Subcutaneous abdominal adipose tissue (tissue), 5 donors: Measurements from ENCODE around the gene RIPPLY1.
A peak's percentile ranks its signal among the peaks of the same experiment; 100 is the strongest.

Experiments
- H3K27ac ChIP-seq: one replicate; pipeline ENCODE4 v1.7.0; 2013; ENCODE audit warnings: low read depth, mild to moderate bottlenecking, inconsistent platforms, low read length, moderate library complexity
- H3K27me3 ChIP-seq, 5 donors: one replicate each; pipeline ENCODE4 v1.7.0; 2013; ENCODE audit warnings: low read length in 5 of 5, inconsistent platforms in 1 of 5; ENCODE audit not compliant: control insufficient read depth in 5 of 5, insufficient read depth in 4 of 5
- H3K36me3 ChIP-seq, 5 donors: one replicate each; pipeline ENCODE4 v1.7.0; 2013; ENCODE audit warnings: low read length in 5 of 5; ENCODE audit not compliant: control insufficient read depth in 5 of 5, insufficient read depth in 5 of 5
- H3K4me1 ChIP-seq, 5 donors: one replicate each; pipeline ENCODE4 v1.7.0; 2013; ENCODE audit warnings: low read length in 5 of 5, mild to moderate bottlenecking in 3 of 5, moderate library complexity in 1 of 5; ENCODE audit not compliant: control insufficient read depth in 5 of 5, insufficient read depth in 5 of 5
- H3K4me3 ChIP-seq, 5 donors: one replicate each; pipeline ENCODE4 v1.7.0; 2013; ENCODE audit warnings: low read length in 5 of 5, low read depth in 1 of 5
- H3K9ac ChIP-seq, 5 donors: one replicate each; pipeline ENCODE4 v1.7.0; 2013; ENCODE audit warnings: low read length in 5 of 5, mild to moderate bottlenecking in 4 of 5, moderate library complexity in 3 of 5
- H3K9me3 ChIP-seq, 5 donors: one replicate each; pipeline ENCODE4 v1.7.0; 2013; ENCODE audit warnings: low read length in 5 of 5; ENCODE audit not compliant: control insufficient read depth in 5 of 5
- donor health status: healthy.
- donor health status: healthy.
- donor health status: healthy.
- donor health status: healthy.
- donor health status: healthy.

RIPPLY1 gene

GRCh38 chrX:106899841-106900240 lies 3.3 kb downstream of the RIPPLY1 start:
- H3K27ac ChIP-seq, result peak overlapping the region; percentile 91
- peaks cover 0 to 33% (median 15%) of the 10 kb centered on the region in 5 donors for H3K4me1 ChIP-seq
- H3K4me3 ChIP-seq, result no peak overlapping the region

GRCh38 chrX:106899276-106899675 lies 3.9 kb downstream of the RIPPLY1 start:
- H3K27me3 ChIP-seq, result peaks cover 0 to 21% (median 6%) of the 10 kb centered on the region in 5 donors
- H3K4me1 ChIP-seq, result peaks cover 0 to 32% (median 19%) of the 10 kb centered on the region in 5 donors
- no peaks in the 10 kb centered on the region for H3K36me3 ChIP-seq
- peak overlapping the region; percentile 91 for H3K27ac ChIP-seq
- peak overlapping the region in 1 of 5 donors; percentile 21 for H3K9ac ChIP-seq
- H3K9me3 ChIP-seq, result no peaks in the 10 kb centered on the region
- no peak overlapping the region for H3K4me3 ChIP-seq

More at GRCh38 chrX:106899841-106900240, 3.3 kb downstream of the RIPPLY1 start:
- Histone ChIP-seq H3K36me3 (no peaks in the 10 kb centered on the region), H3K27me3 (peaks cover 0 to 21% (median 5%) of the 10 kb centered on the region in 5 donors), H3K9me3 (no peaks in the 10 kb centered on the region), H3K9ac (no peak overlapping the region)

- Histone ChIP-seq H3K9me3 (no peaks in the 10 kb centered on the region), H3K4me3 (no peak overlapping the region), H3K27ac (peak overlapping the region; percentile 91), H3K4me1 (peaks cover 0 to 24% (median 17%) of the 10 kb centered on the region in 5 donors), H3K27me3 (peaks cover 0 to 21% (median 6%) of the 10 kb centered on the region in 5 donors), H3K9ac (no peak overlapping the region), H3K36me3 (no peaks in the 10 kb centered on the region)
These were observed 4.7 kb downstream of the RIPPLY1 start for GRCh38 chrX:106898462-106898861.

GRCh38 chrX:106897259-106897658 lies 5.9 kb downstream of the RIPPLY1 start:
- Histone ChIP-seq H3K36me3 (no peaks in the 10 kb centered on the region), H3K4me3 (no peak overlapping the region), H3K9me3 (no peaks in the 10 kb centered on the region), H3K9ac (no peak overlapping the region), H3K27me3 (peaks cover 0 to 31% (median 10%) of the 10 kb centered on the region in 5 donors), H3K27ac (no peak overlapping the region), H3K4me1 (peaks cover 0 to 19% (median 16%) of the 10 kb centered on the region in 5 donors)

- H3K27me3 ChIP-seq, result peaks cover 4 to 26% (median 12%) of the 10 kb centered on the region in 5 donors
- H3K27ac ChIP-seq, result no peak overlapping the region
- H3K9me3 ChIP-seq, result no peaks in the 10 kb centered on the region
- H3K4me3 ChIP-seq, result no peak overlapping the region
- H3K4me1 ChIP-seq, result peaks cover 0 to 14% (median 10%) of the 10 kb centered on the region in 5 donors
- peak overlapping the region in 1 of 5 donors; percentile 7 for H3K9ac ChIP-seq
- H3K36me3 ChIP-seq, result no peaks in the 10 kb centered on the region
These were observed 8.1 kb downstream of the RIPPLY1 start for GRCh38 chrX:106894978-106895452.

- H3K27ac ChIP-seq, result no peak overlapping the region
- H3K4me3 ChIP-seq, result no peak overlapping the region
- no peak overlapping the region for H3K9ac ChIP-seq
- H3K4me1 ChIP-seq, result peaks cover 0 to 10% (median 6%) of the 10 kb centered on the region in 5 donors
- no peaks in the 10 kb centered on the region for H3K9me3 ChIP-seq
- peaks cover 4 to 26% (median 10%) of the 10 kb centered on the region in 5 donors for H3K27me3 ChIP-seq
- no peaks in the 10 kb centered on the region for H3K36me3 ChIP-seq
These were observed 8.7 kb downstream of the RIPPLY1 start for GRCh38 chrX:106894392-106894909.

- Histone ChIP-seq H3K4me1 (peaks cover 0 to 5% (median 0%) of the 10 kb centered on the region in 5 donors), H3K9me3 (no peaks in the 10 kb centered on the region), H3K4me3 (no peak overlapping the region), H3K27ac (no peak overlapping the region), H3K9ac (no peak overlapping the region), H3K27me3 (peaks cover 4 to 26% (median 12%) of the 10 kb centered on the region in 5 donors), H3K36me3 (no peaks in the 10 kb centered on the region)
These were observed 11.2 kb downstream of the RIPPLY1 start for GRCh38 chrX:106891762-106892460.

GRCh38 chrX:106889468-106889867 lies 13.7 kb downstream of the RIPPLY1 start:
- peaks cover 0 to 26% (median 8%) of the 10 kb centered on the region in 5 donors for H3K27me3 ChIP-seq
- H3K36me3 ChIP-seq, result no peaks in the 10 kb centered on the region
- no peaks in the 10 kb centered on the region for H3K9me3 ChIP-seq

GRCh38 chrX:106875151-106875550 lies 28.0 kb downstream of the RIPPLY1 start:
- Histone ChIP-seq H3K27me3 (peaks cover 0 to 7% (median 2%) of the 10 kb centered on the region in 5 donors), H3K9me3 (peaks cover 0 to 2% (median 0%) of the 10 kb centered on the region in 5 donors)

More at GRCh38 chrX:106889468-106889867, 13.7 kb downstream of the RIPPLY1 start:
- peaks cover 0 to under 1% (median 0%) of the 10 kb centered on the region in 5 donors for H3K4me1 ChIP-seq
- H3K27ac ChIP-seq, result no peak overlapping the region
- no peak overlapping the region for H3K4me3 ChIP-seq
- H3K9ac ChIP-seq, result no peak overlapping the region

GRCh38 chrX:106874075-106874474 lies 29.1 kb downstream of the RIPPLY1 start:
- H3K9ac ChIP-seq, result no peak overlapping the region
- H3K4me3 ChIP-seq, result no peak overlapping the region
- no peaks in the 10 kb centered on the region for H3K4me1 ChIP-seq
- no peak overlapping the region for H3K27ac ChIP-seq
- peaks cover 0 to under 1% (median 0%) of the 10 kb centered on the region in 5 donors for H3K9me3 ChIP-seq
- H3K36me3 ChIP-seq, result peaks cover 0 to 6% (median 3%) of the 10 kb centered on the region in 5 donors
- H3K27me3 ChIP-seq, result peaks cover 0 to 7% (median 2%) of the 10 kb centered on the region in 5 donors

More at GRCh38 chrX:106875151-106875550, 28.0 kb downstream of the RIPPLY1 start:
- no peak overlapping the region for H3K9ac ChIP-seq
- no peak overlapping the region for H3K27ac ChIP-seq
- H3K36me3 ChIP-seq, result peaks cover 0 to 7% (median 3%) of the 10 kb centered on the region in 5 donors
- no peaks in the 10 kb centered on the region for H3K4me1 ChIP-seq
- H3K4me3 ChIP-seq, result no peak overlapping the region
